Measurements from ENCODE around the gene TMPRSS13.

DNA sequence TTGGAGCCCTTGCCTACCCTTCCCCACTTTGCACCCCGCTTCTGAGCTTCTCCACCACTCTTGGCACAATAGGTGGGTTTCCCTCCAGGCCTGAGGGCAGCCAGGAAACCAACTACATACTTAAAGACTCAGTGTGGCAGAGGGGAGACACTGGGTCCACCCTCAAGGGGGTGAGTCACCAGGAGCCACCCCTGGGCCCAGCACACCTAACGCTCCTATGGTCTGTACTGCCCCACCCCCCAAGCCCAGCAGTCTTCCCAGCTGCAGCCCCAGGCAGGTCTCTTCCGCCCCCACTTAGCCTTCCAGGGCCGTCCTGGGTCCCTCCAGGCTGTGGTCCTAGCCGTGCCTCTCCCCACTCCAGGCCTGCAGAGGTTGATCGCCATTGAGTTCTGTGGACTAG is 3.2 kb upstream of the TMPRSS13 start:
- TF ChIP-seq, protein P1, sequence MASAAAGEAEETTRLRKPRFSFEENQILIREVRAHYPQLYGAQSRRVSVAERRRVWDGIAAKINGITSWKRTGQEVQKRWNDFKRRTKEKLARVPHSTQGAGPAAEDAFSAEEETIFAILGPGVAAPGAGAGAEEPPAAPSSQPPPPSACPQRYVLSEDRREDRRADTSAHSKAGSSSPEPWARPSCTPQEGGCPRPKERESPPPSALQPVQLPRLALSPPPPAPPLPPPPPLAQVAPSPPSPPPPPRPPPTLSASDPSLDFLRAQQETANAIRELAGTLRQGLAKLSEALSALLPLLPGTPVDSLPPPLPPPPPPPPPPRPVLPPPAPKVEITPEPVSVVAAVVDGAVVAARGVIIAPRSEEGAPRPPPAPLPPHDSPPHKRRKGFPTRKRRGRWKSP (CRISPR knock-in tag; IDR thresholded peaks at IDR 0.05), result no peak
- TF ChIP-seq POLR2A (IDR thresholded peaks at IDR 0.05; ENCODE audit: insufficient read depth in 1 of 2, low read depth in 2 of 2, low read length in 2 of 2), result no peak
- TF ChIP-seq, protein P2, sequence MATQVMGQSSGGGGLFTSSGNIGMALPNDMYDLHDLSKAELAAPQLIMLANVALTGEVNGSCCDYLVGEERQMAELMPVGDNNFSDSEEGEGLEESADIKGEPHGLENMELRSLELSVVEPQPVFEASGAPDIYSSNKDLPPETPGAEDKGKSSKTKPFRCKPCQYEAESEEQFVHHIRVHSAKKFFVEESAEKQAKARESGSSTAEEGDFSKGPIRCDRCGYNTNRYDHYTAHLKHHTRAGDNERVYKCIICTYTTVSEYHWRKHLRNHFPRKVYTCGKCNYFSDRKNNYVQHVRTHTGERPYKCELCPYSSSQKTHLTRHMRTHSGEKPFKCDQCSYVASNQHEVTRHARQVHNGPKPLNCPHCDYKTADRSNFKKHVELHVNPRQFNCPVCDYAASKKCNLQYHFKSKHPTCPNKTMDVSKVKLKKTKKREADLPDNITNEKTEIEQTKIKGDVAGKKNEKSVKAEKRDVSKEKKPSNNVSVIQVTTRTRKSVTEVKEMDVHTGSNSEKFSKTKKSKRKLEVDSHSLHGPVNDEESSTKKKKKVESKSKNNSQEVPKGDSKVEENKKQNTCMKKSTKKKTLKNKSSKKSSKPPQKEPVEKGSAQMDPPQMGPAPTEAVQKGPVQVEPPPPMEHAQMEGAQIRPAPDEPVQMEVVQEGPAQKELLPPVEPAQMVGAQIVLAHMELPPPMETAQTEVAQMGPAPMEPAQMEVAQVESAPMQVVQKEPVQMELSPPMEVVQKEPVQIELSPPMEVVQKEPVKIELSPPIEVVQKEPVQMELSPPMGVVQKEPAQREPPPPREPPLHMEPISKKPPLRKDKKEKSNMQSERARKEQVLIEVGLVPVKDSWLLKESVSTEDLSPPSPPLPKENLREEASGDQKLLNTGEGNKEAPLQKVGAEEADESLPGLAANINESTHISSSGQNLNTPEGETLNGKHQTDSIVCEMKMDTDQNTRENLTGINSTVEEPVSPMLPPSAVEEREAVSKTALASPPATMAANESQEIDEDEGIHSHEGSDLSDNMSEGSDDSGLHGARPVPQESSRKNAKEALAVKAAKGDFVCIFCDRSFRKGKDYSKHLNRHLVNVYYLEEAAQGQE (IDR thresholded peaks at IDR 0.05; ENCODE audit: borderline replicate concordance in 1 of 2, low read depth in 1 of 2, low read length in 2 of 2), result no peak
- no peak for TF ChIP-seq NR2C2 (CRISPR knock-in tag; IDR thresholded peaks at IDR 0.05; ENCODE audit: borderline replicate concordance)
- TF ChIP-seq POLR2AphosphoS5 (IDR thresholded peaks at IDR 0.05; ENCODE audit: low read depth, low read length), result no peak
- TF ChIP-seq, protein P3, sequence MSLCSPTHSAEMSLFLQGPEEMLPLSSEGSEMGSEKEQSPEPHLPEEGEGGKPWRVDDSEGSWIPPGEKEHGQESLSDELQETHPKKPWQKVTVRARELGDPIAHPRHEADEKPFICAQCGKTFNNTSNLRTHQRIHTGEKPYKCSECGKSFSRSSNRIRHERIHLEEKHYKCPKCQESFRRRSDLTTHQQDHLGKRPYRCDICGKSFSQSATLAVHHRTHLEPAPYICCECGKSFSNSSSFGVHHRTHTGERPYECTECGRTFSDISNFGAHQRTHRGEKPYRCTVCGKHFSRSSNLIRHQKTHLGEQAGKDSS (CRISPR knock-in tag; IDR thresholded peaks at IDR 0.05; ENCODE audit: borderline replicate concordance, low read depth), result no peak
- TF ChIP-seq ZNF747 (CRISPR knock-in tag; IDR thresholded peaks at IDR 0.05; ENCODE audit: borderline replicate concordance), result no peak
- no peak for TF ChIP-seq ELF1 (CRISPR knock-in tag; IDR thresholded peaks at IDR 0.05)
- TF ChIP-seq RFX5 (IDR thresholded peaks at IDR 0.05; ENCODE audit: low read depth, low read length), result no peak

Measured in HepG2 (cell line).